Stimulated activated CD4-positive, alpha-beta T cell treated with anti-CD3 and anti-CD28 coated beads, Interleukin-4, amount 100 ng/mL, for 4 hours (primary cell): ENCODE data around the gene ZNF428.
"Not testable (repeated sequence)": the region's sequence is repeated elsewhere in the genome, so short reads cannot be mapped to it uniquely, and the experiment has no call there.

ENCODE experiments used
- DNase-seq, 2 experiments: peaks; one replicate each; pipeline ENCODE4 v3.0.0-alpha.2; 2020

ZNF428 gene

DNA sequence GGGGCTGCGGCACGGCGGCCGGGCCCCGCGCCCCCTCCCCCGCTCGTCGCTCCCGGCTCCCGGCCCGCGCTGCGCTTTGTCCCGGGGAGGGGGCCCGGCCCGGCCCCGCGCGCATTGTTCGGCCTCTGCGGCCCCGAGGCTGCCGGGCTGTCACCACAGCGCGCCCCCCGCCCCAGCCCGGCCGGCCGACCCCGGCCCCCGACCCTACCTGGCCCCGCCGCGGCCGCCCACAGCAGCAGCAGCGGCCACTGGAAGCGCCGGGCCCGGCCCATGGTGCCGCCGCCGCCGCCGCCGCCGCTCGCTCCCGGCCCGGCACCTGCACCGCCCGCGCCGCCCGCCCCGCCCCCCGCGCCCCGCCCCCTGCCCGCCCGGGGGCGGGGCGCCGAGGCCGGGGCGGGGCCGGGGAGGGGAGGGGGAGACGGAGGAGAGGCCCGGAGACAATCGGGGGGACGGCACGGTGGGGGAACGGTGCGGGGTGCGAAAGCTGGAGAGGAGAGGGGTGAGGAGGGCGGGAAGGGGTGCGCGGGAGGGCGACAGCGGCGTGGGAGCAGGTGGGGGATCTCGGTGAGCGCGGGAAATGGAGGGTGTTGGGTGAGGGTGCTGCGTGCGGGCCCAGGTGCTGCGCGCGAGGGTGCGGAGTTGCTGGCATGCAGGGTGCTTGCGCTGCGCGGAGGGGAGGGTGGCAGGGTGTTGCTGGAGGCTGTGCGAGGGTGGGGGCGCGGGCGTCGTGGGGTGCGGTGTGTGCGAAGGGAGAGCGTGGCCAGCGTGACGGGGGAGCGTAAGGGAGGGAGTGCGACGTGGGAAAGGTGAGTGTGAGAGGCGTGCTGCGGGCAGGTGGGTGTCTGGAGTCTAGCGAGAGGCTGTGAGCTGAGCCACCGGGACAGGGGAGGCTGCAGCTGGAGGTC lies 20.3 kb upstream of the ZNF428 start, which contains the start of gene CADM4:
TSS of gene CADM4 (minus strand) at position 332 of the 905 bp plus-strand sequence. CDS start at position 272, 60 bp downstream.
- peak; percentile 55 to 60 for DNase-seq

DNA sequence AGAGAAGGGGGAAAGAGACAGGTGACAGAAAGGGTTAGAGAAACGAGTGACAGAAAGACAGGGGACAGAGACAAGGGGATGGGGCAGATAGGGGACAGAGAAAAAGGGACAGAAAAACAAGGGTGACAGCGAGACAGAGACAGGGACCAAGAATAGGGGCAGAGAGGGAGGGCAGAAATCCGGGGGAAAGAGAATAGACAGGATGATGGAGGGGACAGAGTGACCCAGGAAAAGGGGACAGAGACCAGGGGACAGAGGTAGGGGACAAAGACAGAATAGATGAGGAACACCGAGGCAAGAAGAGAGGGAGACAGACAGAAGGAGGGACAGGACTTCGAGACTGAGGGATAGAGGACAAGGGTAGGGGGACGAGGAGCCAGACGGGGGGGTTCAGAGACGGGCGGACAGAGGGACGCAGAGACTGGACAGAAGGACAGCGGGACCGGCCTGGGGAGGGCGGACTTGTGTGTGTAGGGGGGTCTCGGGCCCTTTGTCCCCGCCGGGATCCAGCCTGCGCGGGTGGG lies 19.6 kb upstream of the ZNF428 start:
- DNase-seq, result no peak

DNA sequence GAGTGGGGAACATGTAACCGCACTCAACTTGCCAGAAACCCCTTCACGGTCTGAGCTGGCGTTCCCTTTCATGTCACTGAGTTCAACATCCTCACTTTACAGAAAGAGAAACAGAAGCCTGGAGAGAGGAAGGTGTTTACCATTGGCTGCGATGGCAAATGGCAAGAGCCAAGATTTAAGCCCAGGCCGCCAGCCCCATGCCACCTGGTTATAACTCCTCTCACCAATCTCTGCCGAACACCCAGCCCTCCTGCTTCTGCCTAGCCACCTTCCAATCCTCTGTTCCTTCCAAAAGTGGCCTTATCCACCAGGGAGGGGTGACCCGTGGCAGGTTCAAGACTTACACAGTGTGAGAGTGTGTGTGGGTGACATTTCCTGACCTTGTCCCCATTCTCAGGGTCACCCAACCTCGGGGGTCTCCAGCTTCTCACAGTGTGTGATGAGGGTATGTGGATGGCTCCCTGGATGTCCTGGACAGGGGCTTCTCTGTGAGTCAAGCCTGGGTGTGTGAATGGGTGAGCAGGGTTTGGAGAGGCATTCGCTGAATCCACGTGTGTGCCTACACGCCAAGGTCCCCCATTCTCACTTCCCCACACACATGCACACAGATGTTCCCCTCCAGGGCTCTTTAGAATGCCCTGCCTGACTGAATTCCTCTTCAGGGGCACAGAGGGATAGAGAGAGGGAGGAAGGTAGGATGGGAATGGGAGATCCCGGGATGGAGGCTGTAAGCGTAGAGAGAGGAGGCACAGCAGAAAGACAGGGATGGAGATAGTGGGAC lies 19.0 kb upstream of the ZNF428 start:
- DNase-seq, result no peak

DNA sequence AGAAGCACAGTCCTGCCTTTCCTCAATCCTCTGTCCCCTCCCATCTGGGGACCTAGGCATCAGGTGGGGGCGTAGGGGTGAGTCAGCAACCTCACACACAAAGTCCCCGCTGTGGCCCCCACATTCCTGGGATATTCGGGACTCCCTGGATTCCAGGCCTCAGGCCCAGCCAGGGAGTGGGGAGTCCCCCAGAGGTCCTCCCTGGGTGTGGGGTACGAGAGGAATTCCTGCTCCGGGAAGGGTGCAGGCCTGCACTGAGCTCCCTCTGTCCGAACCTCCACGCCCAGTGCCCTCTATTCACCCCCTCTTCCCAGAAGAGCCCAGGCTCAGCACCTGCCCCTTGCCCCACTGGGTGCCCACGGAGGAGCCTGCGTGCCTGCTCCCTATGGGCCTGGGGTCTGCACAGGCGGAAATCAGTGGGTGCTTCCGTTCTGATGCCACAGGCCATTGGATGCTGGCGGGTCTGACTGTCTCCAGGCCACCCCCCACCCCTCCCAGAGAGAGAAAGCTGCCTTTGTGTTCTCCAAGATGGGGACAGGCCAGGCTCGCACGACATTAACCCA lies 16.8 kb upstream of the ZNF428 start:
- DNase-seq, result no peak

DNA sequence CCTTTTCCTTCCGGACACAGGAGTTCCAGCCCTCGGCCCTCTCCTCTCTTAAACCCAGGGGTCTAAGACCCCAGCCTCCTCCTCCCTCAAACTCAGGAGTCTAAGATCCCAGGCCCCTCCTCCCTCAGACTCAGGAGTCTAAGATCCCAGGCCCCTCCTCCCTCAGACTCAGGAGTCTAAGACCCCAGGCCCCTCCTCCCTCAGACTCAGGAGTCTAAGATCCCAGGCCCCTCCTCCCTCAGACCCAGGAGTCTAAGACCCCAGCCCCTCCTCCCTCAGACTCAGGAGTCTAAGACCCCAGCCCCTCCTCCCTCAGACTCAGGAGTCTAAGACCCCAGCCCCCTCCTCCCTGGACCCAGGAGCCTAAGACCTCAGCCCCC lies 16.1 kb upstream of the ZNF428 start:
- not testable (repeated sequence) for DNase-seq

DNA sequence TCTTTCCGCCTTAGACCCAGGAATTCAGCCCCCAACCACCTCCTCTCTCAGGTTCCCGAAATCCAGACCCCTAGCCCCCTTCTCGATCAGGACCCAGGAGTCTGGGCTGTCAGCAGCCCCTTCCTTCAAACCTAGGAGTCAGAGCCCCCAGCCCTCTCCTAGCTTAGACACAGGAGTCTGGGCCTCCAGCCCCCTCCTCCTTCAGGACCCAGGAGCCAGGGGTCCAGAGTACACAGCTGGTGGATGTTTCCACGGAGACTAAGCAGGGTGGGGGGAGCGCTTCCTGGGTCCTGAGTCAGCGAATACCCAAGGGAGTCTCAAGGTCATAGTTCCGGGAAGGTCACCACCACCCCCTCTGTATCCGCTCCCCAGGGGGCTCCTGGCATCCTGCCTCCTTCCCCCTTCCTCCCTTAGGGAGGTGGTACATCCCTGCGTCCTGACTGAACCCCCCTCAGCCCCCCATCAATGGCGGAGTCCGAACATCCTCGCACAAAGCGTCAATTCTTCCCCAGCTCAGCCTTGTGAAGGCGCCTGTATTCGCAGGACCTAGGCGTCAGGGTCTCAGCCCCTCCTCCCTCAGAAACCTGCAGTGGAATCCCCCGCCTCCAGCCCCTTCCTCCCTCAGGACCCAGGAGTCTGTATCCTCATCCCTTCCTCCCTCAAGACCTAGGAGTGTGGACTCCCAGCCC lies 15.6 kb upstream of the ZNF428 start:
- DNase-seq, result no peak

DNA sequence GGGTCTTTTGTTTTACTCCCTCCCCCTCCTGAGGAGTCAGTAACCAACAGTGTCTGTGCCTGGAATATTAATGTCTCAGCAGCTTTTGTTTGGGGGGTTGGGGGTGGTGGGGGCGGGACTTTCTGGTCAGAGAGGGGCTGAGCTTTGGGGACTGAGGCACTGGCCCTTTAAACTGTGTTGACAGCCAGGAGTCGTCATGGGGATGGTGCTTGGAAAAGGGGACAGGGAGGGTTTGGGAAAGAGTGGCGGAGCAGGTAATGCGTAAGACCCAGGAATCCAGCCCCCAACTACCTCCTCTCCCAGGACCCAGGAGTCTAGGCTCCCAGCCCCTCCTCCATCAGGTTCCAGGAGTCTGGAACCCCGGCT lies 15.1 kb upstream of the ZNF428 start:
- no peak for DNase-seq

DNA sequence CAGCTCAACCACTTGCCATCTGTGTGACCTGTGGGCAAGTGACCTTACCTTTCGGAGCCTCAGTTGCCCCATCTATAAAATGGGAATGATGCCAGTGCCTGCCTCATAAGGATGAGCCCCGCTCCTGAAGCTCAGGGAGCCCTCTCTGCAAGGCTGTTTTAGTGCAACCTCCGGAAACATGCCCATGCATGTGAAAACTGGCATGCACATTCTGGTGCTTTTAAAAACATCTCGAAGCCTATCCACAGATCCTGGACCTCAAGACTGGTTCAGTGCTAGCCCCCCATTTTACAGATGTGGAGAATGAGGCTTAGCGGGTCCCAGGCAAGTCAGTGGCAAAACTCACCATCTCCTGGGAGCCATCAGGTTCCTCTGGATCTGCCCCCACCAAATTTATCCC lies 14.6 kb upstream of the ZNF428 start:
- DNase-seq, result no peak

DNA sequence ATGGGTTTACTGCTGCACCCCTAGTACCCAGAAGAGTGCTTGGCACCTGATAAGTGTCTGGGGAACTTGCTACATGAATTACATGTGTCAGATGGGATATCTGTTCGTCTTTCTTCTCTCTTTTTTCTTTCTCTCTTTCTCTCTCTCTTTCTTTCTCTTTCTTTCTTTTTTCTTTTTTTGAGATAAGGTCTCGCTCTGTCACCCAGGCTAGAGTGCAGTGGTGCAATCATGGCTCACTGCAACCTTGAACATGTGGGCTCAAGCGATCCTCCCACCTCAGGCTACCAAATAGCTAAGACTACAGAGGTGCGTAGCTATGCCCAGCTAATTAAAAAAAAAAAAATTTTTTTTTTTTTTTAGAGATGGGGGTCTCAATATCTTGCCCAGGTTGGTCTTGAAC lies 14.1 kb upstream of the ZNF428 start:
- DNase-seq, result no peak

DNA sequence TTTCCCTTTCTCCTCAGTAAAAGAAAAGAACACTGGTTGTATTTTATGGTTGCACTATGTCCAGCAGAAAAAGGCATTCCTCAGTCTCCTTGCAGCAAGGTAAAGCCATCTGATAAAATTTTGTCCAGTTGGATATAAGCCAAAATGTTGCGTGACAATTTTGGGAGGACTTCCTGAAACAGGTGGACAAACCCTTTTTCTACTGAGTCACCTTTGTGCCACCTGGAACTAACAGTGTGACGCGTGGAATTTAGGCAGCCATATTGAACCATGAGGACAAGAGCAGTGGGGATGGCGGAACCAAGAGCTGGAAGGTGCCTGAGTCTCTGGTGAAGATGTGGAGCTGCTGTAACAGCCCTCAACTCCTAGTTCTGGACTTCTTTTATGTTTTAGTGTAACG lies 12.1 kb upstream of the ZNF428 start:
- DNase-seq, result no peak

DNA sequence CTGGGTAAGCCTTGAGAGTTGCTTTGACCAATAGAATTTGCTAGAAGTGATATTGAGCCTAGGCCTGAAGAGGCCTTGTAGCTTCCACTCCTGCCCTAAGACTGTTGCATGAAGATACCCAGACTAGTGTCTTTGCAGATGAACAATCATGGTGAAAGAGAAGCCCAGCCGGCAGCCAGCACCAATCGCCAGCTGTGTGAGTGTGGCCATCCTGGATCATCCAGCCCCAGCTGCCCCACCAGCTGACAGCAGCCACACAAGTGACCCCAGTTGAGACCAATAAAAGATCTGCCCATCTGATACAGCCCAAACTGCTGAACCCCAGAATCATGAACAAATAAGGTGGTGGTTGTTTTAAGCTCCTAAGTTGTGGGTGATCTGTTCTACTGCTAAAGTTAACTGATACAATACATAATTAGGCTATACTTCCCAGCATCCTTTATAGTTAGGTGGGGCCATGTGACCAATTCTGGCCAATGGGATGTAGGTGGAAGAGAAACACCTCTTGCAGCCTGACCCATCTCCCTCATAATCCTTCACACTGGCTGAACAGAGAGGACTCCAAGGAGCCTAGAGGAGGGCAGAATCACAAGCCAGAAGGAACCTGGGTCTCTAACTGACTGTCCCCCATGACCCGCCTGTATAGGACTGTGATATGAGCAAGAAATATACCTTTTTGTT lies 9.4 kb upstream of the ZNF428 start:
- DNase-seq, result no peak

DNA sequence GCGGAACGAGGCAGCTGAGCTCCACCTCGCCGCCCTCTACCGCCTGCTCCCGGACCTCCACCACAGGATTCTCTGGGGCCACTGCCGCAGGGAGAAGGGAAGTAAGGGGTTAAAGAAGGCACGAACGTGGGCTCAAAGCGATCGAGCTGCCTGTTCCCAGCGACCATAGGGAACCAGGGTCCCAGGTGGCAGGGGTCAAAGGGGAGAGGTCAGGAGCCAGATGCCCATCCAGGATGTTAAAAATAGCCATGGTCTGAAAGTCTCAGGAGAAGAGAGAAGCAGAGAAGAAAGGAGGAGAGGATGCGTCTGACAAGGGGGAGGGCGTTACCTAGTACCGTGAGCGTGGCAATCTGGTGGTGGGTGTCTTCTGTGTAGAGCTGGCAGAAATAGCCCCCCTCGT lies 7.4 kb upstream of the ZNF428 start:
- DNase-seq, result no peak

DNA sequence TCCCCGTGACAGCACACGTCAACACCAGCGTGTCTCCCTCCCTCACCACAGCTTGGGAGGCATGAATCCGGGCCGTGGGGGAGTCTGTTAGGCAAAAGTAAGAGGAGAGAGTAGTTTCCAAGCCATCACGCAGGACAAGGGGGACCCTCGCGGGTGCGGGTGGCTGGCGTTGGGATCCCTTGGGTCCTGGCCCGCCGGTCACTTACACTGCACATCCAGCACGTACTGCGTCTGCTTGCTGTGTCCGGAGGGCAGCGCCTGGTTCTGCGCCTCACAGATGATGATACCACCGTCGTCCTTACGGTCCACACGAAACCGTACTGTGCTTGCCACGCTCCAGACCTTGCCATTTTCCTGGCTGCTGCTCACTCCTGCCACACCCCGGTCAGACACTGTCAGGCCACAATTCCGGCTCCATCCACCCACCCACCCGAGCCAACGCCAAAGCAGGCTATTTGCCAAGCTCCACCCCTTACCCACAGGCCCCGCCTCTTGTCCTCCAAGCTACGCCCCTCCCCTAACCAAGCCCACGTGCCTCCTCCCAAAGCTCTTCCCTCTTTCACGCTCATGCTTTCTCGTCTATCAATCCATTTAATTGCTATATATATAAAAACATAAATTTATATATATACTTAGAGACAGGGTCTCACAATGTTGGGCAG lies 6.6 kb upstream of the ZNF428 start:
- DNase-seq, result no peak

DNA sequence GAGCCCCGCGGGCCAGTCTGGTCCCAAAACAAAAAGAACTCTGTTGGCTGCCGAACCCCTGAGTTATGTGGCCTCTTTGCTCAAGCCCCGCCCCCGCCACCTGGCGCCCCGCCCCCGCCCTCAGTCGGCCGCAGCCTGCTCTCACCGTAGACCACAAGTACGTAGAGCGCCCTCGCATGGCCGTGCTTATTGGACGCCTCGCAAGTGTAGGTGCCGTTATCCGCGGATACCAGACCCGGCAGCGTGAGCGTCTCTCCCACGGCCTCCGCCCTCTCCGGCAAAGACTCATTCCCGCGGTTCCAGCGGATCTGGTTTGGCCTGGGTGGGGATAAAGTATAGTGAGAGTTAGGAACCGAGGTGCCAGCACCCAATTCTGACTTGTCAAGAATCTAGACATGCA lies 5.5 kb upstream of the ZNF428 start:
- peak; percentile 81 to 83 for DNase-seq

DNA sequence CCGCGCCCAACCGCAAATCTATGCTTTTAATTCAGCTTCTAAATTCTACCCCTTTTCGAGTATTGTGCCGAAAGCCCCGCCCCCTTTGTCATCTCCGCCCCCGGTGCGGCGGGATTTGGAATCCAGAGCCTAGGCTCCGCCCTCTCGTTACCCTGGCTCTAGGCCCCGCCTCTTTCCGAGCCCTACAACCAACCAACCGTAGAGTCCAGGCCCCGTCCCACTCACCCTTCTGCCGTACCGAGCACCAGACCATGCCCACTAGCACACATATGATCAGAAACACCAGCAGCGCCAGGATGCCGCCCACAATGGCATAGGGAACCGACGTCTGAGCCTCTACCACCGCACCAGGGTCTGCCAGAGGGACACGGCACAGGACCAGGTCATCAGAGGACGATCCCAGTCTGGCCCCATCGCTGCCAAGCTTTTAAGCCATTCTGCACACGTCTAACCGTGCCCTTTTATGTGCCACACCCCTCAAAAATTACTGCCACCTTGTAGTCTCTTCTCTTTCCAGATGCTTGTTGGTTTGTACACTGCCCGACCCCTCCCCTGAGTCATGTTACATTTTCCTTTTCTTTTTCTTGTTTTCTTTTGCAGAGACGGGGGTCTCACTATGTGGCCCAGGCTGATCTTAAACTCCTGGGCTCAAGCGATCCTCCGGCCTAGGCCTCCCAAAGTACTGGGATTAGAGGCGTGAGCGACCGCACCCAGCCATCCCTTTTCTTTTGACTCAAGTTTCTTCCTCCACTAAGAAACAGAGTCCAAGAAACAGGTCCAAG lies 4.7 kb upstream of the ZNF428 start:
- no peak for DNase-seq

DNA sequence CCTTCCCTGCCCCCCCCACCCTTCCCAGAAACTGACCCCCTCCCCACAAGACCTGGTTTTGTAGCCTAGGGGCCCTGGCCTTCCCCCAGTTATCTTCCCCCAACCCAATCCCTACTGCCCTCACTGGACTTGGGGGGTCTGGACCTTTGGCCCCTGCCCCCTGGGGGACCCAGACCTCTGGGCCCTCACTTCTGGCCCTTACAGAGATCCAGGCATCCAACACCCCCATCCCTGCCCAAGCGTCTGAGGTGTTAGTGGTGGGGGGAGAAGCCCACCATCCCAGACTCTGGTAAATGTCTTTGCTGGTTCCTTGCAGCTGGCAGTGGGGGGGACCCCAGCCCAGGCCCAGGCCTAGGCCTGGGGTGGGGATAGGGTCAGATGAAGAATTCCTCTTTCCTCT lies 3.5 kb upstream of the ZNF428 start:
- DNase-seq, result no peak

DNA sequence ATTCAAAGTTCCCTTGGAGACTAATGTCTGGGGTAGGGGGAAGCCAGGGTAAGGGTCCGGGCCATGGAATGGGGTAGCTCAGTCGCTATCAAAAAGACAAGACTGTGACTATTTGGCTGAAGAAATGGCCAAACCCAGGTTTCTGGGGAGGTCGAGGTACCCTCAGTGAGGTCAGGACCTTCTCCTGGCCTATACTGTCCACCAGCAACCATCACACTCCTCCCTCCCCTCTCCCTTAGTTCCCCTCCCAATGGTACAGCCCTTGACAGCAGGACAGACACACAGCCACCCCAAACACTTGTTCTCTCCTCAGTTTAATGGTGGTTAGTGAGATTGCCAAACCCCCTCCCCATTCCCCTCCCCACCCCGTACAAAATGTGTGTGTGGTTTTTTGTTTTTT lies 2.6 kb upstream of the ZNF428 start:
- DNase-seq, result no peak

DNA sequence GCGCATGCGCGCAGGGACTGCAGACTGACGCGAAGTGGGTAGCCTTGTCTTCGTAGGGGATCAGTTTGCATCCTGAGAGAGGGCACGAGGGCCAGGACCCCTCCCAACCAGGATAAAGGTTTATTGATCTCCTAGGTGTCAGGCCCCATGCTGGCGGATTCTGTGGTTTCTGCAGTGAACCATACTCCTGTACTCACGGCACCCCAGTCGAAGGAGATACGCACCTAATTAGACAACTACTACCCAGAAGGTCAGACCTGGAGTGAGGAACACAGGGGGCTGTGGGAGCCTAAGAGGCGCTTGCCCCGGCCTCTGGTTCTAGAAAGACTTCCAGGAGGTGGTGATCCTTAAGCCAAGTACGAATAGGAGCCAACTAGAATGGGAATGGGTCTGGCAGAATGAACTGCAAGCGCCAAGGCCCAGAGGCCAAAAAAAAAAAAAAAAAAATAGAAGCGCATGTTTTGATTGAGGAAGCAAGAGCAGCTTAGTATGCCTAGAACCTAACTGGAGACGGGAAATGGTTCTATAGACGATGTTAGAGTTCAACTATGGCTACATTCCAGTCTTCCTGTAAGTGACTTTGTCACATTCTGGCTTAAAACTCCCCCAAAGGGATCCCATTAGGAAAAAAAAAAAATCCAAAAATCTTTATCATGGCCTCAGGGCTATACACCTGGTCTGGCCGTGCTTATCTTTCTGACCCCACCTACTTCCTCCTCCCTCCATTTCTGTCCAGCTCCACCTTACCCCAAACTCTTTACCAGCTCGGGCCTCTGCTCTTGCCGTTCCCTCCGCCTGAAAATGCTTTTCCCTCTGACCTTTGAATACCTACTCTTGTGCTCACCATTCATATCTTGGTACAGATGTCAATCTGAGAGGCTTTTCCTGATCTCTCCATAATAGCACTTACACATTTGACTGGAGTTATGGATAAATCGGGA lies 902 bp upstream of the ZNF428 start:
- DNase-seq, result no peak

DNA sequence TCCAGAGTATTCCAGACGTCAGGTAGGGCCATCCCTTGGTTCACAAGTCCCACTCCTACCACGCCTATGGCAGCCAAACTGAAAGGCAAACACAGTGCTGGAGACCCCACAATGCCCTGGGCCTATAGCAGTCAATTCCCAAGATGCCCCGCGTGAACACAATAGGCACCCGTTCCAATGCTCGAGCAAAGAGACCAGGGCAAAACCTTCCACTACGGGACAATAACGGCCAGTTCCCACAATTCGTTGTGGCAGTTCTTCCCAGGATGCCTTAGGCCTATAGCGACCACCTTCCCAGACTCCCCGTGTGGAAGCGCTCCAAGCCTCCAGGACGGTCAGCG lies 538 bp downstream of the ZNF428 start:
- peak; percentile 22 to 37 for DNase-seq

DNA sequence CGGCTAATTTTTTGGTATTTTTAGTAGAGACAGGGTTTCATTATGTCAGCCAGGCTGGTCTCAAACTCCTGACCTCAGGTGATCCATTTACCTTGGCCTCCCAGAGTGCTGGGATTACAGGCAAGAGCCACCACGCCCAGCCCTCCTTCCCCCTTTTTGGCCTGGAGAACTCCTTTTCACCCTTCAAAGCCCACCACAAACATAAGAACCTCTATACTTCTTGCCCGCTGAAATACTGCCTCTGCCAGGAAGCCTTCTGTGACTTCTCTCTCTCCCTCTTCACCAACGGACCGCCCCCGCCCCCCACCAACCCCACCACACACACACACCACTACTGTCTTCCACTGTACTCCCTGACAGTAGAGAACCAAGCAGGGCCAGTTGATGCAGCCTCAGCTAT lies 2.5 kb downstream of the ZNF428 start:
- no peak for DNase-seq
